Stimulated activated CD4-positive, alpha-beta T cell treated with anti-CD3 and anti-CD28 coated beads, Interleukin-4, amount 100 ng/mL, for 48 hours (primary cell): ENCODE results near the gene THNSL1.
"Not testable (repeated sequence)": the region's sequence is repeated elsewhere in the genome, so short reads cannot be mapped to it uniquely, and the experiment has no call there.

Experiments
- DNase-seq, 2 donors: peaks; one replicate each; pipeline ENCODE4 v3.0.0-alpha.2; 2020; ENCODE audit warnings: low read depth in 2 of 2

THNSL1 gene

GRCh38 chr10:25016376-25017153, at the start of gene THNSL1:
THNSL1 (plus strand) TSS chr10:25016612; CDS start chr10:25023224, 6,612 bp downstream.
- peak; percentile 95 to 98 for DNase-seq

- no peak for DNase-seq
These were observed 49.4 kb upstream of the THNSL1 start for GRCh38 chr10:24966962-24967481.

GRCh38 chr10:24968349-24968748, 48.1 kb upstream of the THNSL1 start:
- no peak for DNase-seq

GRCh38 chr10:24968951-24969350, 47.5 kb upstream of the THNSL1 start:
- not testable (repeated sequence) for DNase-seq

- DNase-seq = no peak
These were observed 46.6 kb upstream of the THNSL1 start for GRCh38 chr10:24969841-24970281.

GRCh38 chr10:24971374-24971773, 45.0 kb upstream of the THNSL1 start:
- DNase-seq = no peak

- DNase-seq = no peak
These were observed 43.2 kb upstream of the THNSL1 start for GRCh38 chr10:24973163-24973562.

- DNase-seq = no peak
These were observed 41.4 kb upstream of the THNSL1 start for GRCh38 chr10:24974976-24975375.

- DNase-seq = no peak
These were observed 36.7 kb upstream of the THNSL1 start for GRCh38 chr10:24979685-24980084.

- DNase-seq = no peak
These were observed 35.2 kb upstream of the THNSL1 start for GRCh38 chr10:24981161-24981710.

GRCh38 chr10:24982319-24983112, 33.9 kb upstream of the THNSL1 start:
- no peak for DNase-seq

- no peak for DNase-seq
These were observed 33.3 kb upstream of the THNSL1 start for GRCh38 chr10:24983130-24983529.

- no peak for DNase-seq
These were observed 32.5 kb upstream of the THNSL1 start for GRCh38 chr10:24983946-24984345.

GRCh38 chr10:24984906-24985305, 31.5 kb upstream of the THNSL1 start:
- DNase-seq = no peak

GRCh38 chr10:24988831-24989640, 27.4 kb upstream of the THNSL1 start:
- no peak for DNase-seq

GRCh38 chr10:24989867-24990266, 26.5 kb upstream of the THNSL1 start:
- DNase-seq = no peak

GRCh38 chr10:24991298-24991697, 25.1 kb upstream of the THNSL1 start:
- no peak for DNase-seq

GRCh38 chr10:24992512-24993133, 23.8 kb upstream of the THNSL1 start:
- no peak for DNase-seq

GRCh38 chr10:24993237-24993958, 23.0 kb upstream of the THNSL1 start:
- no peak for DNase-seq

GRCh38 chr10:24995072-24995471, 21.3 kb upstream of the THNSL1 start:
- no peak for DNase-seq
